Skeletal muscle cell (primary cell): ENCODE results near the gene DDAH2.

ENCODE experiments used
- DNase-seq: peaks from one replicate; pipeline ENCODE4 v3.0.0-alpha.2; 2010; ENCODE audit warnings: low read depth
- H3K4me3 ChIP-seq: 2 replicates; pipeline ENCODE4 v1.5.1; 2011; ENCODE audit warnings: low read depth, mild to moderate bottlenecking, control low read depth, low read length, moderate library complexity

DDAH2 gene

DNA sequence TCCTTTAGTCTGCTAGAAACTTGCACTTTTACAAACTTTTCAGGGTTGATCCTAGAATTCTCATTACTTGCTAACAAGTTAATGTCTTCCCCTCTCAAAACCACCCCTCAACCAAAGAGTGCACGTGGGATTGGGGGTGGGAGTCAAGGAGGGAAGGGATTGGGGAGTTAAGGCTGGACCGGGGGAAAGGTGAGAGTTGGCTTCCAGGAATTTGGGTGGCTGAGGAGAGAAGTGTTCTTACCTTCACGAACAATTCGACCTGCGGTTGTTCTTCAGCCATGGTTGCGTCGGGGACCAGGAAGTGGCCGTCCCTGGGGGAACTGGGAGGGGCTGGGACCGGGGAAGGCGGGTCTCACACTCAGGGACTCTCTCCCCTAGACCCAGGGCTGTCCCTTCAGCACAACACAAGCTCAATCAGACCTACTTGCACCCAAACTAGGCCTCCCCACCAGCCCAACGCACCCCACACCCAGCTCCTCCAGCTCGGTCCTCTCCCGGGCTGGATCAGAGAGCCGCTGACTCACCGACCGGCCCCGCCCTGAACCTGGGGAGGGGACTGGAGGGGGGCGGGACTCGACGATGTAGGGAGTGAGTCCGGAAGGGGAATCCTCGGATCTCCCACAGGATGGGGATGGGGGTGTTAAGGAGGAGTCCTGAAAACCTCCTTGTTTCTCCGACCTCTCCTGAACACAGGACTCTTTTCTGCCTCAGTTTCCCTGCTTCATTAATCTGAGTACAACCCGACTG lies 7.1 kb upstream of the DDAH2 start, which contains the start of gene CLIC1:
CLIC1 (minus strand) TSS at position 510 of the 747 bp plus-strand sequence; CDS start at position 280, 230 bp downstream.
- DNase-seq: peak; percentile 30
- H3K4me3 ChIP-seq: peak within 1 kb of the TSS; percentile 99

- peak overlapping the region; percentile 99 for H3K4me3 ChIP-seq
- peak; percentile 29 for DNase-seq
These were observed 5.8 kb upstream of the DDAH2 start for GRCh38 chr6:31734821-31735406.

- DNase-seq: no peak
- H3K4me3 ChIP-seq: peak overlapping the region; percentile 99
These were observed 5.2 kb upstream of the DDAH2 start for GRCh38 chr6:31734247-31734820.

DNA sequence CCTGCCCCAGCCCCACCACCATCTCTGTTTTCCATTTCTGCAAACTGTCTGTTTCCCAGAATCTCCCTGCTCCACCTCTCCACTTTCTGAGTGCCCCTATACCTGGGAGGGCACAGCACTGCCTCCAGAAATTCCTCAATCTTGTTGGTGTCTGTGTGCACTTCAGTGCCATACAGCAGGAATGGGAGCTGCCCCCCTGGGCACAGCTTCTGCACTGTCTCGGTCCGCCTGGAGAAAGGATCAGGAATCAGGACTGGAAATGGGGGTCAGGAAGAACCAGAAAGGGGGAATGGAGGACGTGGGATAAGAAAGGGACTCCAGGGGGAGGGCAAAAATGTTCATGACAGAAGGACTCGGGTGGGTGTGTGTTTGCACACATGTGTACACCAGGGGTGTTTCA lies 4.6 kb upstream of the DDAH2 start:
- DNase-seq: no peak
- peak overlapping the region; percentile 99 for H3K4me3 ChIP-seq

DNA sequence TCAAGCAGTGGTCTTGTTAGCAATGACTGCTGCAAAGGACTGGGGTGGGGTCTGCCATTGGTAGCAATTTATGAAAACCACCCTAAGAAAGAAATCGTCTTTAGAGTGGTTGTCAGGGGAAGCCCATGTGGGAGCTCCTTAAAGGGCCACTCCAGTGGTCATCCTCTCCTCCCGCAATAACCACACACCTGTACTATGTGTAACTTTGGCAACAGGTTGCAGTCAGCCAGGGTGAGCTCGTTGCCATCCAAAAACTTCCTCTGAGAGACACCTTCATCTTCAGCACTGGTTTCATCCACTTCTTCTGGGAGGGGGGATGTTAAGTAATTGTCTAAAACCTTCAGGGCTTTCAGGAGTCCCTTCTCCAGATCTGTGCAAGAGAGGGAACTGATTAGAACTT lies 2.9 kb upstream of the DDAH2 start:
- DNase-seq: no peak
- no peak overlapping the region for H3K4me3 ChIP-seq

DNA sequence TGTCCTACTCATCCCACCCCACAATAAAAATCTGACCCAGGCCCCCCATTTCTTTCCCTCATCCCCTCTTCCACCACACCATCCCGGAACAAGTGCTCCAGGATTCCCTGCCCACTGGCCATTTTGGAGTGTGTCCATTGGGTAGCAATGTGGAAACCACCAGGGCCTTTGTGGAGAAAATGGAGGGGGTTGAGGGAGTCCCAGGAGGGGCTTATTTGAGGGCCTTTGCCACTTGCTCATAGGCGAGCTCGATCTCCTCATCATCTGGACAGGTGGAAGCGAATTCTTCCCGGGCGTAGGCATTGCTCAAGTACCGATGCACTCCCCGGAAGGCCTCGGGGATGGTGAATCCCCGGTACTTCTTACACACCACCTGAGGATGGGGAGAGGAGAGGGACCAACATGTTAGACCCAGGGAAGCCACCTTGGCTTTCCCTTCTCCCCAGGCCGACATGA lies 1.6 kb upstream of the DDAH2 start:
- DNase-seq: no peak
- H3K4me3 ChIP-seq: peak overlapping the region; percentile 90

DNA sequence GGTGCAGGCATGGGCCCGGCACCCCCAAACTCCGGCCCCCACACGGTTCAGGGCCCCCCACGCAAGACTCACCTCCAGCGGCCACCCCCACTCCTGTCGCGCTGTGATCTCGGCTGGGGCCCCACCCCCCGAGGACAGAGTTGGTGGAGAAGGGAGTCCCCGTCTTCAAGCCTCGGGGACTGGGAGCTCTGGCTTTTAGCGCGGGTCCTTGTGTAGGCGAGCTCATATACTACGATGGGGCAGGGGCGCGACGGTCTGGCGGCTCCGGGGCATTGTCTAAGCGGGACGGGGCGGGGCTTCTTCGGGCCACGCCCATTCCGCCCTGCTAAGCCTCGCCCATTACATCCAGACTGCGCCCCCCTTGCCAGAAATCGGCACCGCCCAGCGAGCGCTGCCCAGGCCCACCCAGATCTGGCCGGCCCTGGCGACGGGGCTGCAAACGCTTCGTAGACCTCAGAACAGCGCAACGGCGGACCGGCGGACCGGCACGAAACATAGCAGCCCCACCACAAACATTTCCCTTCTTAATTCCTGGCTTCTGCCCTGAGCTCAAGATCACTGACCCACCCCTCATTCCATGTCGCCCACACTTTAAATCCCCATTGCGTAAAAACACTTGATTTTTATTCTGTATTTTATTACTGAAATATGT lies 1.0 kb upstream of the DDAH2 start:
- DNase-seq: peak; percentile 64
- peak overlapping the region; percentile 90 for H3K4me3 ChIP-seq

DNA sequence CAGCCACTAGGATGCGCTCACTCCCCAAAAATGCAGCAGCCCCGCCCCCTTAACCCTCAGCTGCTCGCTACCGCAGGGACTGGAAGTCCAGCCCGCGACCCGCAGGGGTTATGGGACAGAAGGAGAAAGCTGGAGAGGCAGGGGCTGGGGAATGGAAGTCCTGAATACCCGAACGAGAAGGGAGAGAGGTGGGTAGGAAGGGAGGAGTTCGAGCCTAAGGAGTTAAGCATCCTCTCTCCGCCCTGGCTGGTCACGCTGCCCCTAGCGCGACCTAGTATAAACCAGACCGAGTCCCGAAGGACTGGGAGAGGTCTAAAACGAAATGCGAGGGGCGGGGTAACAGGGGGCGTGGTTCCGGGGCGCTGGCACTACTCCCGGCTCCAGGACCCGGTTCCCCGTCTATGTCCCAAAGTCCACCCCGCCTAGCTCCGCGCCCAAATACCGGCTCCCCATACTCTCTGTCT lies 448 bp upstream of the DDAH2 start:
- peak overlapping the region; percentile 90 for H3K4me3 ChIP-seq
- DNase-seq: peak; percentile 50

- no peak for DNase-seq
- H3K4me3 ChIP-seq: no peak overlapping the region
These were observed 1.1 kb downstream of the DDAH2 start for GRCh38 chr6:31727717-31728671.

DNA sequence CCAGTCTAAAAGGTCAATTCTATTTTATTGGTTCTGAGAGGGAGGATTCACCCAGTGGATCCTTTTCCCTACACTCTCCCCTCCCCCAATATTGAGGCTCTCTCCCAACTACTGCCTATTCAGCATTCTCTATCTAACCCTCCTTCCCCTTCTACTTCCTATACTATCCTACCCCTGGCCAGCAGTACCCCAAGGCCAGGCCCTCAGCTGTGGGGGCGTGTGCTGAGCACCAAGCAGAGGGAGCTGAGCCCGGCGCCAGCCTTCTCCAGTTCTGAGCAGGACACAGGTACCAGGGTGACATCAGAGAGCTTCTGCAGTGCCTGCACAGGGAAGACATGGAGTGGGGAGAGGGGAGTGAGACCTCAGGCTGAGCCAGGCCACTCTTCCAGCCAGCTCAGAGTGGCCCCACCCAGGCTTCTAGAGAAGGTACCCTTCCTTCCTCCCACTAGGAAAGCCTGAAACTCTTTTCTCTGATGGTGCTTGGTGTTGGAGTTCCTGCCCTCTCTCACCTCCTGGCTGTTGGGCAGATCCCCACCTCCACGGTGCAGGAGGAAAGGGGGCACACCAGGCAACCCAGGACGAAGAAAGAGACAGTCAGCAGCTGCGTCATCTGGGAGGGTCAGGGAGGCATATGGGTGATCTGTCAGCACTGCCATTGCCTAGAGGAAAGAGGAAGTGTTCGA lies 1.9 kb downstream of the DDAH2 start:
- DNase-seq: no peak
- no peak overlapping the region for H3K4me3 ChIP-seq

GRCh38 chr6:31725502-31726350 lies 3.4 kb downstream of the DDAH2 start:
- no peak for DNase-seq

GRCh38 chr6:31723980-31724691 lies 5.0 kb downstream of the DDAH2 start:
- DNase-seq: no peak
- no peak overlapping the region for H3K4me3 ChIP-seq

More at GRCh38 chr6:31725502-31726350, 3.4 kb downstream of the DDAH2 start:
- no peak overlapping the region for H3K4me3 ChIP-seq

- H3K4me3 ChIP-seq: no peak within 1 kb of the TSS
- no peak for DNase-seq
These were observed 5.7 kb downstream of the DDAH2 start, which contains the start of gene MPIG6B for GRCh38 chr6:31723245-31723979. TSS of gene MPIG6B (plus strand) at chr6:31723373. CDS start at chr6:31723384, 11 bp downstream.

- no peak for DNase-seq
- H3K4me3 ChIP-seq: no peak overlapping the region
These were observed 6.9 kb downstream of the DDAH2 start for GRCh38 chr6:31722173-31722572.

GRCh38 chr6:31721351-31722020 lies 7.6 kb downstream of the DDAH2 start, which contains the start of gene LY6G6C:
TSS of gene LY6G6C (minus strand) at chr6:31721746. CDS start at chr6:31721679, 67 bp downstream.
- H3K4me3 ChIP-seq: no peak within 1 kb of the TSS

More at GRCh38 chr6:31721351-31722020, 7.6 kb downstream of the DDAH2 start, which contains the start of gene LY6G6C:
- DNase-seq: no peak
